HepG2 (cell line): Measurements from ENCODE around the gene PIGO. TPM values are rescaled to one million over a fixed set of nuclear protein-coding genes. Genes with fewer than 3 reads are reported as not detected.

Source experiments
- AGO2 ChIP-seq: fragments of 200-400 bp; formaldehyde crosslinking; optimal IDR thresholded peaks from 2 replicates; pipeline ENCODE3; 2017; ENCODE audit warnings: mild to moderate bottlenecking, low read depth, low read length, moderate library complexity
- CCAR2 ChIP-seq: fragments of 200-400 bp; formaldehyde crosslinking; optimal IDR thresholded peaks from 2 replicates; pipeline ENCODE3; 2018; ENCODE audit warnings: low read depth, mild to moderate bottlenecking, low read length, moderate library complexity
- CREB3 ChIP-seq: sonication (generic); formaldehyde crosslinking; IDR thresholded peaks from 2 replicates; pipeline ENCODE4 v1.5.0; 2020; ENCODE audit warnings: missing genetic modification reagents
- GLMP ChIP-seq: sonication (generic); formaldehyde crosslinking; IDR thresholded peaks from 2 replicates; pipeline ENCODE4 v1.9.0; 2021; ENCODE audit warnings: missing genetic modification reagents, mild to moderate bottlenecking, borderline replicate concordance
- HDAC1 ChIP-seq: sonication (generic); formaldehyde crosslinking; IDR thresholded peaks from 2 replicates; pipeline ENCODE4 v1.5.1; 2020; ENCODE audit warnings: mild to moderate bottlenecking, missing genetic modification reagents
- IKZF1 ChIP-seq: fragments of 450-650 bp; IDR thresholded peaks from 2 replicates; pipeline ENCODE4 v1.7.1; 2016
- IRX3 ChIP-seq: sonication (generic); formaldehyde crosslinking; IDR thresholded peaks from 2 replicates; pipeline ENCODE4 v1.8.1; 2023; ENCODE audit warnings: mild to moderate bottlenecking, low read depth, missing genetic modification reagents, borderline replicate concordance
- MLLT10 ChIP-seq: sonication (generic); formaldehyde crosslinking; IDR thresholded peaks from 2 replicates; pipeline ENCODE4 v1.4.0; 2020; ENCODE audit warnings: missing genetic modification reagents
- PCBP2 ChIP-seq: fragments of 200-400 bp; formaldehyde crosslinking; optimal IDR thresholded peaks from 2 replicates; pipeline ENCODE3; 2018; ENCODE audit warnings: low read length, low read depth; ENCODE audit not compliant: poor library complexity, severe bottlenecking
- SNAI1 ChIP-seq: sonication (generic); formaldehyde crosslinking; IDR thresholded peaks from 2 replicates; pipeline ENCODE4 v1.5.0; 2020; ENCODE audit warnings: mild to moderate bottlenecking, missing genetic modification reagents, borderline replicate concordance
- SRY ChIP-seq: sonication (generic); formaldehyde crosslinking; IDR thresholded peaks from 2 replicates; pipeline ENCODE4 v1.8.0; 2022; ENCODE audit warnings: mild to moderate bottlenecking, missing genetic modification reagents
- ZBTB25 ChIP-seq: IDR thresholded peaks from 2 replicates; pipeline ENCODE4 v1.6.1; 2018; ENCODE audit warnings: missing genetic modification reagents
- ZBTB42 ChIP-seq: sonication (generic); formaldehyde crosslinking; IDR thresholded peaks from 2 replicates; pipeline ENCODE4 v1.5.0; 2020; ENCODE audit warnings: mild to moderate bottlenecking, missing genetic modification reagents
- ZFP37 ChIP-seq: sonication (generic); formaldehyde crosslinking; IDR thresholded peaks from 2 replicates; pipeline ENCODE4 v1.4.0; 2020; ENCODE audit warnings: missing genetic modification reagents, borderline replicate concordance
- ZFYVE20 ChIP-seq: sonication (generic); formaldehyde crosslinking; IDR thresholded peaks from 2 replicates; pipeline ENCODE4 v1.8.0; 2023; ENCODE audit warnings: low read depth, mild to moderate bottlenecking, moderate library complexity, missing genetic modification reagents, borderline replicate concordance
- ZNF180 ChIP-seq: sonication (generic); formaldehyde crosslinking; IDR thresholded peaks from 2 replicates; pipeline ENCODE4 v1.4.0; 2020; ENCODE audit warnings: low read depth, missing genetic modification reagents, borderline replicate concordance
- ZNF333 ChIP-seq: sonication (generic); formaldehyde crosslinking; IDR thresholded peaks from 2 replicates; pipeline ENCODE4 v1.4.0; 2020; ENCODE audit warnings: mild to moderate bottlenecking, missing genetic modification reagents, borderline replicate concordance
- ZNF354B ChIP-seq: sonication (generic); formaldehyde crosslinking; IDR thresholded peaks from 2 replicates; pipeline ENCODE4 v1.8.0; 2022; ENCODE audit warnings: mild to moderate bottlenecking, missing genetic modification reagents
- ZNF362 ChIP-seq: sonication (generic); formaldehyde crosslinking; IDR thresholded peaks from 2 replicates; pipeline ENCODE4 v1.4.0; 2020; ENCODE audit warnings: missing genetic modification reagents, mild to moderate bottlenecking, borderline replicate concordance
- ZNF547 ChIP-seq: sonication (generic); formaldehyde crosslinking; IDR thresholded peaks from 2 replicates; pipeline ENCODE4 v1.5.1; 2020; ENCODE audit warnings: mild to moderate bottlenecking, missing genetic modification reagents
- ZNF615 ChIP-seq: sonication (generic); formaldehyde crosslinking; IDR thresholded peaks from 2 replicates; pipeline ENCODE4 v1.5.0; 2020; ENCODE audit warnings: mild to moderate bottlenecking, missing genetic modification reagents, borderline replicate concordance
- polyA plus RNA-seq, 8 experiments: library from polyadenylated mRNA; depleted of rRNA in 3 of 8; stranded (reverse) in 7 of 8; unstranded in 1 of 8; fragments of >200 nt; fragmentation: Illumina TruSeq in 4 of 8; extraction: Trizol in 4 of 8; gene quantifications; 2 replicates each; pipeline versions ENCODE4 v1.2.1 to v1.2.3, GENCODE V29; 2011 to 2016; ENCODE audit warnings: low read depth in 4 of 8, missing spikeins in 1 of 8, mixed read lengths in 1 of 8; ENCODE audit not compliant: insufficient read depth in 1 of 8
- total RNA-seq, 5 experiments: library from RNA; depleted of rRNA; stranded (reverse); fragments of >200 nt; fragmentation: Illumina TruSeq; extraction: Trizol; gene quantifications; 2 replicates each; pipeline ENCODE4 v1.2.3, GENCODE V29; 2016; ENCODE audit warnings: low read depth in 1 of 5

The PIGO gene
- total and polyA plus RNA-seq, 2 of the 13 experiments (the other 11 are each of a cell fraction or from before 2014, with no cell fraction given): 20.5 to 26.2 TPM

GRCh38 chr9:35102769-35103659 is 6.6 kb upstream of the PIGO start, which contains the start of gene STOML2 (continued):
- TF ChIP-seq HDAC1: peak; percentile 96
- no peak for TF ChIP-seq ZNF333
- no peak for TF ChIP-seq ZBTB42 (CRISPR knock-in tag)
- no peak for TF ChIP-seq ZNF615 (CRISPR knock-in tag)
- TF ChIP-seq CCAR2: no peak
- no peak for TF ChIP-seq ZNF180 (CRISPR knock-in tag)
- no peak for TF ChIP-seq IKZF1
- TF ChIP-seq ZFYVE20 (CRISPR knock-in tag): no peak
- TF ChIP-seq CREB3 (CRISPR knock-in tag): no peak
- TF ChIP-seq ZNF362 (CRISPR knock-in tag): no peak
- no peak; the same call in 1 of the 2 replicates for TF ChIP-seq SRY (CRISPR knock-in tag)
- TF ChIP-seq ZFP37 (CRISPR knock-in tag): peak; percentile 80; the same call in 1 of the 2 replicates
- TF ChIP-seq PCBP2: no peak
- TF ChIP-seq IRX3: peak; percentile 35; the same call in 1 of the 2 replicates
- TF ChIP-seq MLLT10 (CRISPR knock-in tag): no peak
- peak; percentile 76 for TF ChIP-seq ZBTB25 (CRISPR knock-in tag)
- no peak for TF ChIP-seq GLMP
- TF ChIP-seq ZNF354B (CRISPR knock-in tag): no peak
- TF ChIP-seq AGO2: peak; percentile 66
- TF ChIP-seq ZNF547: no peak
- TF ChIP-seq SNAI1: no peak
